GM12875 (cell line): ENCODE data around the gene APBA1.

Experiments used
- H3K4me3 ChIP-seq: one replicate; pipeline ENCODE4 v1.5.1; 2011; ENCODE audit warnings: low read depth, low read length, control low read depth
- TF ChIP-seq, protein P1 (sequence below): IDR thresholded peaks from 2 replicates; pipeline ENCODE4 v1.5.1; 2011; ENCODE audit warnings: low read depth, mild to moderate bottlenecking, control low read depth, inconsistent platforms, low read length, moderate library complexity, borderline replicate concordance; ENCODE audit not compliant: insufficient read depth

The APBA1 gene

GRCh38 chr9:69582018-69582417 is 90.2 kb downstream of the APBA1 start:
- no peak overlapping the region for H3K4me3 ChIP-seq
- TF ChIP-seq, protein P1, sequence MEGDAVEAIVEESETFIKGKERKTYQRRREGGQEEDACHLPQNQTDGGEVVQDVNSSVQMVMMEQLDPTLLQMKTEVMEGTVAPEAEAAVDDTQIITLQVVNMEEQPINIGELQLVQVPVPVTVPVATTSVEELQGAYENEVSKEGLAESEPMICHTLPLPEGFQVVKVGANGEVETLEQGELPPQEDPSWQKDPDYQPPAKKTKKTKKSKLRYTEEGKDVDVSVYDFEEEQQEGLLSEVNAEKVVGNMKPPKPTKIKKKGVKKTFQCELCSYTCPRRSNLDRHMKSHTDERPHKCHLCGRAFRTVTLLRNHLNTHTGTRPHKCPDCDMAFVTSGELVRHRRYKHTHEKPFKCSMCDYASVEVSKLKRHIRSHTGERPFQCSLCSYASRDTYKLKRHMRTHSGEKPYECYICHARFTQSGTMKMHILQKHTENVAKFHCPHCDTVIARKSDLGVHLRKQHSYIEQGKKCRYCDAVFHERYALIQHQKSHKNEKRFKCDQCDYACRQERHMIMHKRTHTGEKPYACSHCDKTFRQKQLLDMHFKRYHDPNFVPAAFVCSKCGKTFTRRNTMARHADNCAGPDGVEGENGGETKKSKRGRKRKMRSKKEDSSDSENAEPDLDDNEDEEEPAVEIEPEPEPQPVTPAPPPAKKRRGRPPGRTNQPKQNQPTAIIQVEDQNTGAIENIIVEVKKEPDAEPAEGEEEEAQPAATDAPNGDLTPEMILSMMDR: no peak

GRCh38 chr9:69580582-69581214 is 91.5 kb downstream of the APBA1 start:
- TF ChIP-seq, protein P1: no peak
- H3K4me3 ChIP-seq: no peak overlapping the region

- TF ChIP-seq, protein P1: no peak
Measured at GRCh38 chr9:69579760-69580581, 92.2 kb downstream of the APBA1 start.

GRCh38 chr9:69579032-69579758 is 93.0 kb downstream of the APBA1 start:
- H3K4me3 ChIP-seq: no peak overlapping the region
- TF ChIP-seq, protein P1: no peak

More at GRCh38 chr9:69579760-69580581, 92.2 kb downstream of the APBA1 start:
- no peak overlapping the region for H3K4me3 ChIP-seq

- TF ChIP-seq, protein P1: no peak
- no peak overlapping the region for H3K4me3 ChIP-seq
Measured at GRCh38 chr9:69578026-69578425, 94.1 kb downstream of the APBA1 start.

- H3K4me3 ChIP-seq: no peak overlapping the region
- TF ChIP-seq, protein P1: no peak
Measured at GRCh38 chr9:69577123-69577522, 95.0 kb downstream of the APBA1 start.

- no peak overlapping the region for H3K4me3 ChIP-seq
- TF ChIP-seq, protein P1: no peak
Measured at GRCh38 chr9:69574057-69574456, 98.1 kb downstream of the APBA1 start.
